UCSD-AML1 (cell line): ENCODE measurements around the gene RHBDF1.

Experiments used
- DNase-seq: peaks from one replicate; lab custom pipeline; 2025; ENCODE audit not compliant: unreplicated experiment; lab: John Stamatoyannopoulos, UW

RHBDF1 gene

GRCh38 chr16:92431-93339, 20.3 kb upstream of the RHBDF1 start:
- no peak for DNase-seq

- DNase-seq, result no peak
These were observed 19.1 kb upstream of the RHBDF1 start for GRCh38 chr16:91484-91883.

GRCh38 chr16:89391-90302, 17.2 kb upstream of the RHBDF1 start:
- DNase-seq, result no peak

- DNase-seq, result no peak
These were observed 16.2 kb upstream of the RHBDF1 start for GRCh38 chr16:88613-89012.

GRCh38 chr16:86483-86952, 14.1 kb upstream of the RHBDF1 start:
- no peak for DNase-seq

GRCh38 chr16:85865-86264, 13.4 kb upstream of the RHBDF1 start:
- DNase-seq, result no peak

GRCh38 chr16:85407-85782, 13.0 kb upstream of the RHBDF1 start:
- no peak for DNase-seq

- DNase-seq, result peak; percentile 90
These were observed 12.4 kb upstream of the RHBDF1 start for GRCh38 chr16:84718-85406.

- peak; percentile 59 for DNase-seq
These were observed 11.6 kb upstream of the RHBDF1 start for GRCh38 chr16:83781-84615.

GRCh38 chr16:83060-83603, 10.7 kb upstream of the RHBDF1 start:
- no peak for DNase-seq

- DNase-seq, result peak; percentile 28
These were observed 7.0 kb upstream of the RHBDF1 start for GRCh38 chr16:79151-80054.

- no peak for DNase-seq
These were observed 6.2 kb upstream of the RHBDF1 start for GRCh38 chr16:78444-79150.

GRCh38 chr16:77807-78443, 5.5 kb upstream of the RHBDF1 start, which contains the start of gene MPG:
MPG (plus strand) TSS chr16:78225; CDS start chr16:78310, 85 bp downstream.
- peak; percentile 90 for DNase-seq

GRCh38 chr16:77273-77806, 4.9 kb upstream of the RHBDF1 start:
- DNase-seq, result peak; percentile 78

GRCh38 chr16:76535-77272, 4.3 kb upstream of the RHBDF1 start:
- peak; percentile 71 for DNase-seq

- peak; percentile 93 for DNase-seq
These were observed 3.4 kb upstream of the RHBDF1 start for GRCh38 chr16:75580-76501.
